Stimulated activated CD4-positive, alpha-beta T cell treated with anti-CD3 and anti-CD28 coated beads, Interleukin-12 subunit alpha, Interleukin-12 subunit beta, amount 100 ng/mL, for 4 hours (primary cell): ENCODE results near the gene COL27A1.

Experiments used
- DNase-seq: peaks from one replicate; pipeline ENCODE4 v3.0.0-alpha.2; 2020

COL27A1 gene

DNA sequence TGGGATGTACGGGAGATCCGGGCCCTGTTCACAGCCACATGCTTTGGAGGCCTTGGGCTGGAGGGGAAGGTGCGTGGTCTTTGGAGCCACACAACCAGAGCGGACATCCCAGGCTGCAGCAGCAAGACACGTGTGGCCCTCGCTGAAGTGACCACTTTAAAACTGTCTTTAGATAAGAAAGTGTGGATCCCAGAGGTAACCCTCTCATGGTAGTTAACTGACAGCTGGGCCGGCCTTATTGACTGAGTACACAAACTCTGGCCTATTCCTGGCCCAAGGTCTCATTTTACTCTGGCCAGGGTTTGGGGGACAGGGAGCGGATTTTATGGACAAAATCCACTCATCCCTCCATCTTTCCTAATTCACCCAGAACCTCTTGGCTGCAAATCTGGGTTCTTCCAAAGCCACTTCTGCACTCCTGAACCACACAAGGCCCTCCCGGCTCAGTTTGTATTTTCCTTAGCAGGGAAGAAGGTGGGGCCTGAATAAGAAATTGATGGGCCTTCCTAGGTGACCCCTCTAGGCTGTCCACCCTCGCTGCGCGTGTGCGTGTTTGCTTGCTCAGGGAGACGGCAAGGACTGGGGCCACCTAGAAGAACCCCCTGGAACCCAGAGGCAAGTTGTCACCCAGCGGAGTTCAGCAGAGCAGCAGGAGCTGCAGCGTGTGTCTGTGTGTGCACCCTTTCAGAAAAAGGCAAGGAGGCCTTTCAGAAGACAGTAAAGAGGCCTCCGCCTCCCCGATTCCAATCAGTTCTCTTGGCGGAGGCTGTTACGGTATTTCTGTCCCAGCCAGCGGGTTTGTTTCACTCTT lies 94.3 kb downstream of the COL27A1 start:
- no peak for DNase-seq

GRCh38 chr9:114250235-114250568 lies 94.9 kb downstream of the COL27A1 start:
- DNase-seq: no peak

DNA sequence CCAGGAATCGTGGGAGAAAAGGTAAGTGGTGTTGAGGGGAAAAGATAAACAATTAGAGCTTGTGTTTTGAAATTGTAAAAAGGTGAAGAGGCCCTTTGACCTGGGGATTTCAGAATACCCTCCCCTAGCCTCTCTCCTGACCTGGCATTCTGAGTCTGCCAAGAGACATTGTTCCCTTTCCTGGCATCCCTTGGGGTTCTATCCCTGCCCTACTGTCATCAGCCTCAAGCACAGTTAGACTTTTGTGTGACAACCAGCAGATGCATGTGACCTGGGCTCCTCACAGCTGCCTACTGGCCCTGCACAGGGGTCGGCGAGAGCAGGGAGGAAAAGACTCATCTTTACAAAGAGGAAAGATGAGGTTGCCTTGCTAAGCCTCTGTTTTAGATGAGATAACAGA lies 95.3 kb downstream of the COL27A1 start:
- DNase-seq: no peak

DNA sequence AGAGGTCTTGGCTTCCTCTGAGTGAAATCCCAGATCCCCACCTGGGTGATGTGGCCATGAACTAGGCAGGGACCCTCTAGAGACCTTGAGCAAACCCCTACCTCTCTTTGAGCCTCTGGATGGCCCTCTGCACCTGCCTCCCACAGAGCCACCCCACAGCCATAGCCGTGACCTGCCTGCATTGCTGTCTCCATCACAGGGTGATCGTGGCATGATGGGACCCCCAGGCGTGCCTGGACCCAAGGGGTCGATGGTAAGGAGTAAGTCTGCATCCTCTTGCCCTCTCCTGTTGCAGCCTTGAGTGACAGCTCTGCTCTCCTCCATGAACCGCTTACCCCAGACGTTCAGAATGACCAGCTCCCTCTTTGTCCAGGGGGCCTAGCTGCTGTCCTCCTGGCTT lies 97.1 kb downstream of the COL27A1 start:
- DNase-seq: no peak

GRCh38 chr9:114256827-114257328 lies 101.5 kb downstream of the COL27A1 start:
- DNase-seq: no peak

- no peak for DNase-seq
Observed at GRCh38 chr9:114258218-114258617, 102.9 kb downstream of the COL27A1 start.

DNA sequence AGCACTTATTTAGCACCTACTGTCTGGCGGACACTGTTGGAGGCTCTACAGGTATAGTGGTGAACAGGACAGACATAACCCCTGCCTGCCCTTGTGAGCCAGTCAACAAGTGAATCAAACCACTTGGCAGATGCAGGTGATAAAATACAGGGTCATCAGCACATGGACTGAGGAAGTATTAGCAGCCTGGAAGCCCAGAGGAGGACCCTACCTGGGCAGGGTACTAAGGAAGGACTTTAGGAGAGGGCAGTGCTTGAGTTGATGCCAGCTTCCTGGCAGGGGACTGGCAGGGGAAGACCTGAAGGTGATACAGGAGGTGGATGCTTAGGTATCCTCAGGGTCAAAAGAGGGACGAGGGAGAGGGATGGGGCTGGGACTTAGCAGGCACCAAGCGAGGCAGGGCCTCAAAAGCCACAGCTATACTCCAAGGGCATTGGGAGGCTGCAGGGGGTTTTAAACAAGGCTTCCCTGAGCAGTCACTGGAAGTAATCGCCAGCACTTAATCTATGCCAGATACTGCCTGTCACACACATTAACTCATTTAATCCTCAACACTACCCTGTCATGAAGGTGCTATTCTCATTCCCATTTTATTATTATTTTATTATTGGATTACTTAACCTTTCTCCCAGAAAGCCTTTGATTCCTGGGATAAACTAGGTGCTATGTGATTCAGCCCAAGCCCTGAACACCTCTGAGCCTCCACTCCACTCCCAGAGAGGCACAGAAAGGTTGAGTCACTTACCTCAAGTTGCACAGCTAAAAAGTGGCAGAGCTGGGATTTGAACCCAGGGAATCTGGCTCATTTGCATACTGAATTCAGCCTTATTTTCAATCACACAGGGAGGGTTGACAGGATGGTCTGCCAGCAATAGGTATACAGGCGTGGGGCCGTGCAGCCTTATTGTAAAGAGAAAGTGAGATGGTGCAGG lies 103.8 kb downstream of the COL27A1 start:
- no peak for DNase-seq

GRCh38 chr9:114259798-114260523 lies 104.6 kb downstream of the COL27A1 start:
- DNase-seq: no peak

GRCh38 chr9:114261026-114261425 lies 105.7 kb downstream of the COL27A1 start:
- DNase-seq: no peak

DNA sequence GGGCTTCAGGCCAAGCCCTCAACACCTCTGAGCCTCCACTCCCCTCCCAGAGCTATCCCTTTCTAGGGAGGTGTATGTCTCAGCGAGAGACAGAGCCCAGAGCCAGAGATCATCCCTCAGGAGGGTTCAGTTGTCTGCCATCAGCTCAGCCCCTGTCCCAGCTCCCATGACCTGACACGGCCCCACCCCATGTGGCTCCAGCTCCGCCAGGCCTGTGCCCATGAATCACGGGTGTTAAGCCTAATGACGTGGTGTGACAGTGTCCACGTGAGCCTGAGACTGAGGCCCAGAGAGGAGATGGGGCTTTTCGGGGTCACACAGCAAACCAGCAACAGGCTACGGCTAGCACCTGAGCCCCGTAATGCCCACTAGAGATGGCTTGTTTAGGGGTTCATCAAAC lies 106.7 kb downstream of the COL27A1 start:
- no peak for DNase-seq

DNA sequence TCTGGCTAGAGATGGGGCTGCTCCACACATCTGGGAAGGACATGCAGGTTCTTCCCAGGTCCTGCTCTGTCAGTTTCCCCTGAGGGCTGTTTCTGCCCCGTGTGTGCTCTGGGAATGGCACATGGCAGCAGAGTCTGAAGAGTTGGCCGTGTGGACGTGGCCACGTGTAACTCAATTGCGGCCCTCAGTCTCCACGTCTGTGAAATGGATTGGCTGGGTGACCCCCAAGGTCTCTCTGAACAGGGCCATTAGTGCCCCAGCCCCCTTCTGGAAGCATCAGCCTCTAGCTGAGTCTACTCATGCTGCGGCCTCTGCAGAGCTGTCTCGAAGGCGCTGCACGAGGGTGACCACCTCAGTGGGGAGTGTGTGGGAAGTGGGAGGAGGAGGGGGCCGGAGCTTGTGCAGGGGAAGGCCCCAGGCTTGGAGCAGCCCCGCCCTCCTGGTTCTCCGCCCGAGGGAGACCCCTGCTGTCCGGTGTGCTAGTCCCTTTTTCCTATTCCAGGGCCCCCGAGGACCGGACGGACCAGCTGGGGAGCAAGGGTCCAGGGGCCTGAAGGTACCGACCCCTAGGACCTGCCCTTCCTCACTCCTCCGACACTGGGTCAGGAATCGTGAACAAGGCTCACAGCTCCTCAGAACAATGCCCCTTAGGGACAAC lies 108.6 kb downstream of the COL27A1 start:
- DNase-seq: no peak

DNA sequence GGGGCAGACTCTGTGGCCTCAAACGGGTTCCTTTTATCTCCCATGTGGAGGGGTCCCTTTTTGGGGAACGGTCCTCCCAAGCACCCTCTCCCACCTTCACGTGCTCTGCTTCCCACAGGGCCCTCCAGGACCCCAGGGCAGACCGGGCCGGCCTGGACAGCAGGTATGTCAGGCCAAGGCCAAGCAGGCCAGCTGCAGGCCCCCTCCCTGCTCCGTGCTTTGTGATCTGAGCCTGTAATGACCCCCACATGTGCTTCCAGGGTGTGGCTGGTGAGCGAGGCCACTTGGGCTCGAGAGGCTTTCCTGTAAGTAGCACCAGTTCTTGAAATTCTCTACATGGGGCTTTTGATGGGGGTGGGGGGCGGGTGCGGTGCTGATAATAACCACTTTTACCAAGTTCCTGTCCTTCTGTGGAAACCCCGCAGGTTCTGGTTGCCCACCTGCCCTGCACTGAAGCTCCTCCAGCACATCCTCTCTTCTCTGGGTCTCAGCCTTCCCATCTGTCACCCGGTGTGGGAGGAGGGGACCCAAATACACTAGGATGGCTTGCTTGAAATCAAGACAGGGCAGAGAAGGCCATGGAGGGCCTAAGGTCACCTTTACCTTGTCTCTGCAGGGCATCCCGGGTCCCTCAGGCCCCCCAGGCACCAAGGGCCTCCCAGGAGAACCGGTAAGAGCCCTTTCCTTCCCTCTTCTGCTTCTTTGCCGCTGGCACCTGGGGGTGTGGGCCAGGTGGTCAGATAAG lies 109.6 kb downstream of the COL27A1 start:
- no peak for DNase-seq

- DNase-seq: no peak
Observed at GRCh38 chr9:114266969-114267368, 111.6 kb downstream of the COL27A1 start.

DNA sequence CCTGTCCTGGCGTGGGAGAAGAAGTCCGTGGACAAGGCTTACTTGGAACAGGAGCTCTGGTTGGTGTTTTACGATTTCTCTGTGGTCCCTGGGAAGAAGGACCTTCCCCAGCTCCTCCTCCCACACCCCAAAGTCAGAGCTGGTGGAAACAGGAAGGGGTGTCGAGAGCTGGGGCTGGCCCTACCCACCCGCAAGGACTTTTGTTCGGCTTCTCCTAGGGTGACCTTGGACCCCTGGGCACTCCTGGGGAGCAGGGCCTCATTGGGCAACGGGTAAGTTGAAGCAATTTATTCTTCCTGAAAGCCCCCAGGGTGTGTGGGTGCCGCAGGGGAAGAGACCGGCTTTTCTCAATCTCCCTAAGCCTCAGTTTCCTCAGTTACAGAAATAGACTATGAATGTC lies 113.7 kb downstream of the COL27A1 start:
- no peak for DNase-seq

- no peak for DNase-seq
Observed at GRCh38 chr9:114270120-114270975, 115.0 kb downstream of the COL27A1 start.

DNA sequence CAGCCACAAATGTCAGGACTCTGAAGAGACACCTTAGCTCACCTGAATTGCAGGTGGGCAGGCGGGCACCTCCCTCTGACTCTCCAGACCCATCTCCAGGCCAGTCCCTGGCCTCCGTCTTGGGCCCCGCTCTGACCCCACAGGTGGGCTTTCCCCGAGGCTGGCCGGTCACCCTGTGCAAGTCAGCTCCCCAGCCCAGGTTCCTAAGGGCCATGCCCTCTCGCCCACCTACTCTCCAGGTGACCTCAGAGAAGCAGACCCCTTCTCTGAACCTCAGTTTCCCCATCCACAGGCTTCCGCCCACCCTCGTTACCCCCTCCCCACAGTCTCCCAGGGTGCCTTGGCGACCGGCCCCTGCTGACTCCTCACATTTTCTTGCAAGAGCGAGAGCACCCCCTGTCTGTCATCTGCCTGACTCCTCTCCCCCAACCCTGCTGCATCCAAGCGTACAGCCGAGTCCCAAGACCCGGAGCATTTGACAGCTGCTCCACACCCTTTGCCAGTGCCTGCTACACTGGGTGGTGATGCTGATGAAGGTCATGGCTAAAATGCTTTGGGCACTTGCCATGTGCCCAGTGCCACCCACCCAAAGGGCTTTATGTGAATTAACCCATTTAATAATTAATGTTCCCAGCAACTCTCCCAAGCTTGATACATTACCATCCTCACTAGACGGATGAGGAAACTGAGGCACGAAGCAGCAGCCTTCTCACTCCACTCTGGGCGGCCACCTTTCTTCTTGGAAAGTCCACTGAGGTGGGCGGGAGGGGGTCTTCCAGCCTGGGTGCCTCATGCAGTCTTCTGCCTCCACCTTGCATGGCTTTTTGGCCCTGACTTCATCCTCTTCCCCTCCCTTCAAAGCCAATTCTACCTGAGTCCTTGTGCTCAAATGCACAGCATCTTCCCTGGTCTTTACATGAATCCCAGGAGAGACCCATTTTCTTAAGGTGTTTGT lies 116.5 kb downstream of the COL27A1 start:
- DNase-seq: peak; percentile 9

GRCh38 chr9:114272739-114273431 lies 117.5 kb downstream of the COL27A1 start:
- no peak for DNase-seq

DNA sequence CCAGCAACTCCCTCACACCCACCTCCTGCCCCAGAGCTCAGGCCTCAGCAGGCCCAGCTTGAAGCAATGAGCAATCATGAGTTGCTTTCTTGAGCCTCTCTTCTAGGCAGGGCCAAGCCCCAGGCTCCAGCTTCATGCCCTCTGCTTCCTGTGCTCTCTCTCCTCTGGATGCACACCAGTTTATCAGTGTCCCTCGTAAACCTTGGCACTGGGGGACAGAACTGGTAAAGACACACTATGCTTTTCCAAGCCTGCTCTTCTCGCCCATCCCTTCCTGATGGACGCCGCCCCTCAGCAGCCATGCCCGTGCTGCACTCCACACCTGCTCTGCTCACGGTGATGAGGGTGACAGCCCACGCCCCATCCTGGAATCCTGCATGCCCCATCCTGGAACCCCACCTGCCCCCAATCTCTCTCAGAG lies 118.1 kb downstream of the COL27A1 start:
- no peak for DNase-seq

DNA sequence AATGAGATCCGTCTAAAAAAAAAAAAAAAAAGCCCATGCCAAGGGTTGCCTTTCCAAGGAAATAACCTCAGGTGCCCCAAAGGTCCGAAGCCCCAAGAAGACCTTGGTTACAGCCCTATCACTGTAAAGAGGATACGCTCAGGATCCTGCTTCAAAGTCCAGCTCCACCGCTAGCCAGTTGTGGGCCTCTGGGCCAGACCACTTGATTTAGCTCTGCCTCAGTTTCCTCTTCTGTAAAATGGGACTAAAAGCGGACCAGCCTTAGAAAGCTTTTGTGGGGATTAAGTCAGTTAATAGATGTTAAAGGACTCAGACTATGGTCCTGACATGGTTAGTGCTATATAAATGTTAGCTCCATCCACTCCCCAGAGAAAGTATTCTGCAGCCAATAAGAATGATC lies 118.9 kb downstream of the COL27A1 start:
- DNase-seq: no peak
